Spleen (tissue), 7 donors: Measurements from ENCODE around the gene POFUT1.

Experiments
- CTCF ChIP-seq, 11 experiments: fragments of 200-600 bp in 7 of 11; fragments of 450-650 bp in 4 of 11; sonication (generic) in 4 of 11; IDR thresholded peaks in 8 of 11; conservative IDR thresholded peaks in 3 of 11; 1 replicate in 7 of 11; 2 replicates in 4 of 11; pipeline versions ENCODE4 v1.4.0 to v1.8.0; 2016 to 2021; ENCODE audit warnings: antibody characterized with exemption in 11 of 11, inconsistent platforms in 4 of 11, mild to moderate bottlenecking in 1 of 11
- POLR2A ChIP-seq, 3 donors: fragments of 450-650 bp; IDR thresholded peaks; one replicate each; pipeline ENCODE4 v1.5.1; 2017; ENCODE audit warnings: antibody characterized with exemption in 3 of 3, mild to moderate bottlenecking in 1 of 3
- POLR2AphosphoS5 ChIP-seq, 3 donors: sonication (generic); formaldehyde crosslinking; IDR thresholded peaks; one replicate each; pipeline ENCODE4 v1.5.1; 2017; ENCODE audit warnings: antibody characterized with exemption in 3 of 3
- donor health status: DM: no; HTN: no; CAD: no; lungs with moderate emphysema.
- donor health status: DM: no; HTN: no; CAD: no.
- donor health status: DM: no; HTN: no; CAD: no.

DNA sequence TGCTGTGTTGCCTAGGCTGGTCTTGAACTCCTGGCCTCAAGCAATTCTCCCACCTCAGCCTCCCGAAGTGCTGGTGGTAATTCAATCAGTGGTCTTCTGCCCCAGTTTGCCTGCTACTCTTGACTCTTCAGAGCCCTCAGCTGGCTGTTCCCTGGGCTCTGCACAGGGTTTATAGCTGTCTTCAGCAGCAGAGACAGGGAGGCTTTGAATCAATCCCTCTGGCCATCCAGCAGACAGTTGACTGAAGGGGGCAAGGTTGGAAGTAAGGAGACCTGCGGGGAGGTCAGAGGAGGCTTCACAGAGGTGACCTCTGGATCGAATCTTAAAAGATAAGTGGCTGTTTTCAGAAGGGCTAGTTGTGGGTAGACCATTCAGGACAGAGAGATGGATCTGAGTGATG is 43.8 kb downstream of the POFUT1 start:
- TF ChIP-seq CTCF (IDR thresholded peaks at IDR 0.05 in 8 of 11, conservative IDR thresholded peaks at IDR 0.05 in 3 of 11) (no peak), POLR2A (IDR thresholded peaks at IDR 0.05) (no peak), POLR2AphosphoS5 (IDR thresholded peaks at IDR 0.05) (no peak)
